GM20000 (cell line): Measurements from ENCODE around the gene STX8.

Source experiments
- DNase-seq: peaks from one replicate; pipeline ENCODE4 v3.0.0; 2012; ENCODE audit warnings: low spot score
- CTCF ChIP-seq: IDR thresholded peaks from 2 replicates; pipeline ENCODE4 v1.5.1; 2012; ENCODE audit warnings: mild to moderate bottlenecking, control low read depth; ENCODE audit errors: extremely low read depth, missing control alignments

The STX8 gene

GRCh38 chr17:9521062-9521461 is 54.6 kb downstream of the STX8 start:
- no peak for DNase-seq
- no peak for TF ChIP-seq CTCF

DNA sequence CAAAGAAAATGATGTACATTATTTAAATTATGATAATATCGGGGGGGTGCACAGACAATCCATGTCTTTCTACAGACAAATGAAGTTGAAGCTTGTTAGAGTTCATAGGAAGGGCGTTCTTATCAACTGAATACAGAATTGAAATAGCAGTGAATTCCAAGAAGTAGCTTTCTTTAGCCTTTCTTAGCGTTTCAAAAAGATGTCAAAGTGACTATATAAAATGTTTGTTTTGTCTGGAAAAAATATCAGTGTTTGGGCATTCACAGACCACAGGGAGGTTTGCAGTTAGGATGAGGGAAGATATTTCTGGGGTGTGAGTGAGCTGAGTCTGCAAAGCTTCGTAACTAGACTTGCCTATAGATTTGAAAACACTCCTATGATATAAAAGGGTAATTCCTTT is 55.0 kb downstream of the STX8 start:
- DNase-seq = no peak
- TF ChIP-seq CTCF = no peak

- TF ChIP-seq CTCF = no peak
- DNase-seq = no peak
These were observed 55.9 kb downstream of the STX8 start for GRCh38 chr17:9519583-9520272.

DNA sequence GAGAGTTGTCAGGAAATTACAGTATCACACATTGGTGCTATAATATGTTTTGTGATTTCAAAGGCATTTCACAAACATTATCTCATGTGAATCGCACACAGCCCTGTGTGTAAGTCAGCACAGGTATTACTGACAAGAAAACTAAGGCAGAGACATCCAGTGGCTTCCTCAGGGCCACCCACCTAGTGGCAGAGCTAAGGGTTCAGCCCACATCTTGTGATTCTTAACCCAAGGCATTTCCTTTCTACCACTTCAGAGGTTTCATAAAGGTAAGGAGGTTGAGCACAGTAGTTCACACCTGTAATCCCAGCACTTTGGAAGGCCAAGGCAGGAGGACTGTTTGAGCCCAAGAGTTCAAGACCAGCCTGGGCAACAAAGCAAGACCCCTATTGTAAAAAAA is 58.2 kb downstream of the STX8 start:
- TF ChIP-seq CTCF = no peak

DNA sequence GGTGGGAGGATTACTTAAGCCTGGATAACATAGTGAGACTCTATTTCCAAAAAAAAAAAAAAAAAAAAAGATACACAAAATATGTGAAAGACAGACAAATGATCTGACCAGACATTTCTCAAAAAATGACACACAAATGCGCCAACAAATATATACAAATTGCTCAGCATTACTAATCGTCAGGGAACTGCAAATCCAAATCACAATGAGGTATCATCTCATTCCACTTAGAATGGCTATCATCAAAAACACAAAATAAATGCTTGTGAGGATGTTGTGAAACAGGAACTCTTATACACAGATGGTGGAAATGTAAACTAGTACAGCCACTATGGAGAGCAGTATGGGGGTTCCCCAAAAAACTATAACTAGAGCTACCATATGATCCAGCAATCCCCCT is 62.4 kb downstream of the STX8 start:
- no peak for DNase-seq
- no peak for TF ChIP-seq CTCF

More for the DNA sequence above, 58.2 kb downstream of the STX8 start:
- DNase-seq = no peak

DNA sequence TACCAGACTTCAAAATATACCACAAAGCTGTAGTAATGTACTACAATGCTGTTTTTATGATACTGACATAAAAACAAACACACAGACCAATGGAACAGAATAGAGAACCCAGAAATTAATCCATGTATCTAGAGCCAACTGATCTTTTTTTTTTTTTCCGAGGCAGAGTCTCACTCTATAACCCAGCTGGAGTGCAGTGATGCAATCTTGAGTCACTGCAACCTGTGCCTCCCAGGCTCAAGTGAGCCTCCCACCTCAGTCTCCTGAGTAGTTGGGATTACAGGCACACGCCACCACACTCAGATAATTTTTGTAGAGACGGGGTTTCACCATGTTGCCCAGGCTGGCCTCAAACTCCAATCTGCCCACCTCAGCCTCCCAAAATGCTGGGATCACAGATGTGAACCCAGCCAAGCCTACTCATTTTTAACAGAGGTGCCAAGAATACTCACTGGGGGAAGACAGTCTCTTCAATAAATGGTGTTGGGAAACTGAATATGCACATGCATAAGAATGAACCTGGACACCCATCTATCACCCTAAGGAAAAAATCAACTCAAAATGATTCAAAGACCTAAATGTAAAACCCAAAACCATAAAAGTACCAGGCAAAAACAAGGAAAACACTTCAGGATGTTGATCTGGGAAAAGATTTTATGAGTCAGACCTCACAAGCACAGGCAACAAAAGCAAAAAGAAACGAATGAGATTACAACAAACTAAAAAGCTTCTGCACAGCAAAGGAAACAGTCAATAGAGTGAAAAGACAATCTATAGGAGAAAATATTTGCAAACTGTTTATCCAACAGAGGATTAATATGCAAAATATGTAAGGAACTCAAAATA is 63.1 kb downstream of the STX8 start:
- no peak for TF ChIP-seq CTCF
- DNase-seq = no peak

- no peak for TF ChIP-seq CTCF
- DNase-seq = no peak
These were observed 66.3 kb downstream of the STX8 start for GRCh38 chr17:9509236-9509816.
